Sciatic nerve (tissue), 2 donors: ENCODE results near the gene PRKN. TPM values are rescaled to one million over a fixed set of nuclear protein-coding genes. Genes with fewer than 3 reads are reported as not detected.
"Not testable (repeated sequence)": the region's sequence is repeated elsewhere in the genome, so short reads cannot be mapped to it uniquely, and the experiment has no call there.

Experiments used
- ATAC-seq: fragments of 200-7000 bp; cut with Tn5 transposase; one replicate; pipeline ENCODE4 v1.9.1; 2020; ENCODE audit warnings: mild to moderate bottlenecking, moderate library complexity
- DNase-seq: peaks from one replicate; pipeline ENCODE4 v3.0.0-alpha.2; 2020; ENCODE audit warnings: low spot score
- intact Hi-C: fragments of 100-400 bp; cut with DNase I; formaldehyde crosslinking; loops from one replicate; pipeline ENCODE4 v1.14.2; 2022
- total RNA-seq: library from RNA; stranded (reverse); fragmentation: NEBNext Ultra II Directional; extraction: Animal tissue kit (Norgen Biotek cat#: 25700); gene quantifications from one replicate; pipeline ENCODE4 v1.2.1, GENCODE V29; 2021
- donor health status: DM: no; HTN: no; CAD: no.
- donor health status: DM: no; HTN: no; CAD: no.

The PRKN gene
- total RNA-seq, 1 donor from 2014 or later, result 15.9 TPM

- intact Hi-C loops, result no loop called here
- DNase-seq, result no peak
These were observed 310.6 kb downstream of the PRKN start for GRCh38 chr6:162416831-162417537.

GRCh38 chr6:162416307-162416706, 311.3 kb downstream of the PRKN start:
- no peak for DNase-seq
- no peak for ATAC-seq
- intact Hi-C loops, result no loop called here

More at GRCh38 chr6:162416831-162417537, 310.6 kb downstream of the PRKN start:
- ATAC-seq, result no peak

DNA sequence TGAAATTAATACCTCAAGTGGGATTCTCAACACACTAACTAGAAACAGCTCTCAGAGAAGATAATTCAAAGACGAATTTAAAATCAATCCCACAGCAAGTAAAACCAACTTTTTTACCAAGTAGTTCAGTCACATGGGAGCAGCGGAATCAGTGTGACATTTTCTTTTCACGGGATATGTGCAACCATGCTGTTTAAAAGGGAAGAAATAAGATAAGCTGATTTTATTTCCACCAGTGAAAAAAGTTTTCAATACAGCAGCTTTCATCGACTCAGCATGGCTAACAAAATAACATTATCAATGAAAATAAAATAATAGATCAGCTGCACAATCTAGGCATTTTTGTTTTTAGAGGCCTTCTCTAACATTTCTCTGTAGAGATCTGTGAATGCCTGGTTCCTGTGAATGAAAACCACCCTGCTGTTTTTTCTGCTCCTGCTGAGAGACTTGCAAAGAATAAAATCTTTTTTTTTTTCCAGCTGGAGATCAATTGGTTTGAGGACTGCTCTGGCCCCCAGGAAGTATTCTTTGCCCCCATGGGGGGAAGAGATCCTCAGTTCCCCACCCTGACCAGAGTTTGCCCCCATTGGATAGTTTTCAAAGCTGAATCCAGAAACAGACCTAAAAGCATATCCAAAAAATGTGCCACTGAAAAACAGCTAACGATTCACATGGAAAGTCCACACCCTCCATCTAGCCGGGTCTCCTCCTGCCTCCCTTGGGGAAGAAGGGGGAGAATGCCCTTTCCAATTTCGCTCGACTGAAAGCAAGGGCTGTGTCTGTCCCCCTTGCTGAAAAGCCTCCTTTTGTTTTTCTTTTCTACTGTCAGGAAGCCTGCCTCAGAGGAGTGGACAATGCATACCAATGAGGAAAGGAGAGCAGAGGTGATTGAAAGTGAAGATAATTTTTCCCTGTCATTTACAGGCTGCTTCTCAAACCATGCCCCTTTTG, 317.6 kb downstream of the PRKN start:
- intact Hi-C loops, result no loop called here
- ATAC-seq (no peak), DNase-seq (no peak)

DNA sequence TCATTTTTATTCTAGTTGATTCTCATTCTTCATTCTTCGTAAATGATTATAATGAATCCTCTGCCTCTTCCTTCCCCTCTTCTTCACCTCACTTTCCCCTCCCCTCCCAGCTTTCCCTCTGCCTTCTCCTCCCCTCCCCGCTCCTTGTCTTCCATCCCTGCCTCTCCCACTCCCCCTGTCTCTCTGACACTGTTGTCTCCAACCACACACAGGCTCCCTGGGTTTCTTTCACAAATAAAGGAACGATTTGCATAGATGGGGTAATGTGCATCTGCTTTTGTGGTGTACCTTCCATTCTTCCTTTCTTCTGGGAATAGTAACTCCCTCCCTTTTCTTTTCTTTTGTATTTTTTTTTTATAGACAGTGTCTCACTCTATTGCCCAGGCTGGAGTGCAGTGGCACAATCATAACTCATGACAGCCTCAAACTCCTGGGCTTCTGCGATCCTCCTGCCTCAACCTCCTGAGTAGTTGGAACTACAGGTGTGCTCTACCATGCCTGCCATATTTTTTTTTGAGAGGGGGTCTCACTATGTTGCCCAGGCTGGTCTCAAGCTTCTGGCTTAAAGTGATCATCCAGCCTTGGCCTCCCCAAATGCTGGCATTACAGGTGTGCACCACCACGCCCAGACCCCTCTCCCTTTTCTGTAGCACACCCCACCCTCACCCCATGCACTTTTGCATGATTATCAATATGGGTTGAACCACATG, 318.6 kb downstream of the PRKN start:
- DNase-seq (no peak), ATAC-seq (no peak)
- intact Hi-C loops, result no loop called here

GRCh38 chr6:162404951-162405350, 322.6 kb downstream of the PRKN start:
- intact Hi-C loops, result no loop called here
- ATAC-seq (no peak), DNase-seq (no peak)

DNA sequence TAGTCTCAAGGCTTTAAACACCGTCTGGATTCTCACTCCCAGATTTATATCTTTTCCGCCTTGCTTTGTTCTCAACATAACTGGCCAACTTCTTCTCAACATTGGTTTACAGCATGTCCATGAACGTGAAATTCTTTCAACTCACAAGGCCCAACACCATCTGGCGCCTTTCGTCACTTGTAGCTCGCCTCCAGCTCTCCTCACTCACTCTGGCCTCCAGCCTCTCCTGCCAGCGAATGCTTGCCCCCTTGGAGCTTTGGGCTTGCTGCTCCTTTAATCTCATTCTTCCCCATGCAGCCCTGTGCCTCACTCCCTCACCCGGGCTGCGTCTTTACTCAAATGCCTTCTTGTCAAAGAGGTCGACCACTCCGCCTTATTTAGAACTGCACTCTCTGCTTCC, 324.5 kb downstream of the PRKN start:
- DNase-seq (no peak), ATAC-seq (no peak)
- intact Hi-C loops, result no loop called here

- intact Hi-C loops, result no loop called here
- ATAC-seq, result no peak
- no peak for DNase-seq
These were observed 332.4 kb downstream of the PRKN start for GRCh38 chr6:162395181-162395580.

- DNase-seq, intact Hi-C loops: not testable (repeated sequence)
- ATAC-seq, result peak; percentile 75
These were observed 336.4 kb downstream of the PRKN start for GRCh38 chr6:162390961-162391811.

DNA sequence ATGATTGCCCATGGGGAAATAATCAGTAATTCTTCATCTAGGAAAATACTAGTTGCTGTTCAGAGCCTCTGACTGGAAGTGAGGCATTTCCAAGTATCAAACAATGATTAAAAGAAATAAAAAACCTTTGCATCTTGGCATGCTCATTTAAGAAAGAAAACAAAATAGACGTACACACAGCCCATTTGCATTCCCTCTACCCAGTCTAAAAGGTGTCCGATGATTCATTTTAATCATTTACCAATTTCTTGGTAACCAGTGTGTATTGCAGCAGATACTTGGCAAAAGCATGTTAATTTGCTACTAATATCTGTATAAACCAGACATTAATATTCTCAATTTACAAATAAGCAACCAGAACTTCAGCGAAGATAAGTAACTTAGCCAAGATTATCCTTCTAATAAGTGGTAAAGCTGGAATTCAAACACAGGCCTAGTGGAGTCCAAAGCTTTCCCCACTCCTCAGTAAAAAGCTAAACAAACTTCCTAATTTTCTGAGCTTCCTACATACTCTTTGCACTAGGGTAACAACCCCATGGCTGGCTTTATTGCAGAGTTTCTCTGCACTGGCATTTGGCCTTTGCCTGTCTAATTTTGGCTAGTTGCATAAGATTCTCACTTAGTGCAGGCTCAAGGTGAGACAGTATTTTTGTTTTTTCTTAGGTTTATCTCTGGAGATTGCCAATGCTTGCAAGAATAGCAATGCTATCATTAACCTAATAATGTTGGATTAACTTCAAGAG, 338.1 kb downstream of the PRKN start:
- intact Hi-C loops, result no loop called here
- no peak for DNase-seq
- ATAC-seq, result no peak

GRCh38 chr6:162388383-162388777, 339.2 kb downstream of the PRKN start:
- intact Hi-C loops, result no loop called here
- ATAC-seq (no peak), DNase-seq (no peak)

- DNase-seq, result no peak
- peak; percentile 75 for ATAC-seq
- intact Hi-C loops, result no loop called here
These were observed 339.7 kb downstream of the PRKN start for GRCh38 chr6:162387718-162388382.

GRCh38 chr6:162385980-162386379, 341.6 kb downstream of the PRKN start:
- DNase-seq (no peak), ATAC-seq (no peak)
- intact Hi-C loops, result no loop called here

DNA sequence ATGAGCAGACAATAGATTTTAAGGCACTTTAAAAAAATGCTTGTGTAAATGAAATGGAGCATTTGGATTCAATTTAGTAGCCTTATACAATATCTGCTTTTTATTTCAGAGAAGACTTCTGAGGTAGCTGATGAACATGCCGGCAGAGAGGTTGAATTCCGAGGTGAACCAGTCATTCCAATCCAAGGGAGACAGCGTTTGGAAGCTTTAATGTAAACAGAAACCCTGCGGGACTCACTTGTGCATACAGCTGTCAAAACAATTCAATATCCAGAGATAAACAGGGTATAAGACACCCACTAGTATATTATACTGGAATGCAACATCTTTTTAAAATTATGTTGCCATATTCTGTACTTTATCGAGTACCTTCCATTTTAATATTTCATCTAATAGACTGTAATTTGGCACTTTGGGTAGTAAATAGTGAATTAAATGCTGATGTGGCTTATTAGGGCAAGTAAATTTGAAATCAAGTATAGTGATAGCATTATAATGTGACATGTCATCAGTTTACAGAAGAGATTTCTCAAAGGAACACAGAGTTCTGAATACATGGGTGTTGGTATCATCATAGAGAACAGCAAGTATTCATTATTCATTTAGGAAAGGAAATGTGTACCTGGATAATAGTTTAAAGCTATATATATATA, 347.7 kb downstream of the PRKN start:
- DNase-seq (no peak), ATAC-seq (no peak)
- intact Hi-C loops, result no loop called here

DNA sequence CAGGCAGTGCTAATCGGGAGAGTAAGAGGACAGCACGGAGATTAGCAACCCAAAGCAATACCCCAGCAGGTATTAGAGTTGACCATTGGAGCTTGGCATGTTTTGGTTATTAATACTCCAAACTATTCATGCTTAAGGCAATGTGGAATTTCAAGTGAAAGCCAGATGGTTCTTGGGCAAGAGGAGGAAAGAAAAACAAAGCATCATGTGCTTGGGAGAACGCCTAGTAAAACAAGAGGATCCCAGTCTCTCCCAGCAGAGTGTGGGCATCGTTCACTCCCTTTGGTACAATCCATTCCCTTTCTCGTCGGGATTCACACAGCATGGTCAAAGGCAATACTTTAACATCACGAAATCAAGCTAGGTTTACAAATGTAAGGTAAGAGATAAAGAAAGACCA, 349.8 kb downstream of the PRKN start:
- intact Hi-C loops, result no loop called here
- DNase-seq (no peak), ATAC-seq (peak; percentile 87)

- intact Hi-C loops, result no loop called here
- DNase-seq (no peak), ATAC-seq (no peak)
These were observed 353.7 kb downstream of the PRKN start for GRCh38 chr6:162373868-162374267.

GRCh38 chr6:162373192-162373591, 354.4 kb downstream of the PRKN start:
- intact Hi-C loops, result no loop called here
- DNase-seq (no peak), ATAC-seq (no peak)

DNA sequence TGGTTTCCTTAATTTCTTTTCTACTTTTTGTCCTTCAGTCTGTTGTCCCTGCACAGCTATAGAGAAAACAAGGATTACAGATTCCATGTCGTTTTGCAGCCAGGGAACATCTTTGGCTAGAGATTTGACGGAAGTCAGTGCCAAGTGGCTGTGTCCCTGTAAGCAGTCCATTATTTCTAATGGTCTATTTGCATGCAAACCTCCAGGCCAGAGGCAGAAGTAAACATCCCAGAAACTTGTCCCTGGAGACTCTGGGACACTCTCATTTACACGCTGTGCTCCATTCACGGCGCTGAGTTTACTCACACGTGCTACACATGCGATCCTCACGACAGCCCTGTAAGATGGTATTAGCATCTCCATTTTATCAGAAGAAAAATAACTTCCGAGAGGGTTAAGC, 355.5 kb downstream of the PRKN start:
- intact Hi-C loops, result no loop called here
- ATAC-seq (no peak), DNase-seq (no peak)
